GM18870 (cell line): Measurements from ENCODE around the gene DAB1.
"Not testable (repeated sequence)": the region's sequence is repeated elsewhere in the genome, so short reads cannot be mapped to it uniquely, and the experiment has no call there.

Experiments
- ATAC-seq: cut with Tn5 transposase; IDR thresholded peaks from one replicate; pipeline ENCODE4 v1.9.1; 2021; ENCODE audit warnings: moderate library complexity; ENCODE audit not compliant: unreplicated experiment

DAB1 gene

DNA sequence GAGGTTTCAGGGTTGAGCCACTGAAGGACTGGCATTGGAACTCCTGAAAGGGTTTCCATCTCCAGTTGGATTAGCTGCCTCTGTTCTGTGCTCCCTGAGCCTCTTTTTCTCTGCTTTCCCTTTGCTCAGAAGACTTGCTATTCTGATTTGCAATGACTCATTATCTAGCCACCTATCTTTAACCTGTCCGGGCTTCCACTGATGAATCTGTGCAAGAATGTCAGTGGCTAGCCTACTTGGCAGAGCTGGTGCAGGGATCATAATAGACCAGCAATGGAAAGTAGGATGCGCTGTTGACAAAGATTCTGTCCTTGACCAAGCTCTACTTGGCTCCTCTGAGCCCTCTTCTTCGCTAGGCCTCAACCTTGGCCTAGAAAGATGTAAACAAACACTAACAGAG is 336.2 kb downstream of the DAB1 start:
- ATAC-seq = not testable (repeated sequence)

DNA sequence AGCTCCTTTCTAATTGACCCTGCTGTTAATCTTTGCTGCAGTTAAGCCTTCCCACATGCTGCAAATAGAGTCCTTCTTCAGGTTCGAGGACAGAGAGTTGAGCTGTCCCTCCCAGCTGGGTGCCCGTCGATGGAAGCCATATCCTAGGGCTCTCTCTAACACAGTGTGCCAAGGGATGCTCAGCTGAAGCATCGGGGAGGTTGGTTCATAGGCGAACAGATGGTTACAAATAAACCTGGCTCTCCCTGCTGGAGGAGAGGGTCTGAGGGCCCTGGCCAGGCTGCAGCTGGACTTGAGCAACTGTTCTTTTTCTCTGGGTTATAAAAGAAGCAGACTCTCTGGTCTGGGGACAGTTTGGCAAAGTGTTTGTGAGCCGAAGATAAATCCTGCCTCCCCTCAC is 337.7 kb downstream of the DAB1 start:
- no peak for ATAC-seq

DNA sequence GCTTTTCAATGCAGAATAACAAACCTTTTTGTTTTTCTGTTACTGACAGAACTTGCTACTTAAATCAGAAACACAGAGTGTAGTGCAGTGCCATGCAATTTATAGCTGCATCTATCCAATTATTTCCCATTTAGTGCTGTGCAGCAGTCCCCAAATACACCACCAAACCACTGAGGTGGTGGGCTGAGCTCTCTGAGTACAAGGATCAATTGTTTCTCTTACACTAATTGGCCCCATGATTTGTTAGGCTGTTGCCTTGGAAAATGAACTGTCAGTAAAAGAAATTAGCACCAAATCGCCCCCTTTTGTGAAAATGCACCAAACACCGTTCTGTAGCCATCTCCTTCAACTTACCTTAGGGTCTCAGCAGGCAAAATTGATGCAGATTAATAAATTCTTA is 339.2 kb downstream of the DAB1 start:
- no peak for ATAC-seq

DNA sequence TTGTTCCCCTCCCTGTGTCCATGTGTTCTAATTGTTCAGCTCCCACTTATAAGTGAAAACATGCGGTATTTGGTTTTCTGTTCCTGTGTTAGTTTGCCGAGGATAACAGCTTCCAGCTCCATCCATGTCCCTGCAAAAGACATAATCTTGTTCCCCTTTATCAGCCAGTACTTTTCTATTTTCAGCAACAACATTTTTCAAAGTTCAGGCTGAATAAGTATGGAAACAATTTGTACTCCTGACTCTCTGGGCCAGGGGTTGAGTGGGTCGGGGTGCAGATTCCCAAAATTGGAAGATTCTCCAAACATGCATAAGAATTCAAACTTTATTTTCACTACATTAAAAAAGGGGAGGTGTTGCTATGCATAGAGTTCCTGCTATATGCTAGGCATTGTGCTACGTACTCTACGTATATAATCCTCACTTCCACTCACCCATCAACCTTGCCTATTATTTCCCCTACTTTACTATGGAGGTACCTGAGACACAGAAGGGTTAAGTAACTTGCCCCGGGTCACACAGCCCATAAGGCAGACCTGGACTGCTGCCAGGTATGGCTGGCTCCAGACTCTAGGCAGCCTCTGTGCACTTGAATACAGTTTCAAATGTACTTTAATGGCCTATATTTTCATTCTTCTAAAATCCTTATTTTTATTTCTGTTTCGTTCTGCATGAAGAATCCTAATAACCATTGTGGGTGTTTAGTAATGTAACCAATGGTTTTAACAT is 341.0 kb downstream of the DAB1 start:
- ATAC-seq = no peak

DNA sequence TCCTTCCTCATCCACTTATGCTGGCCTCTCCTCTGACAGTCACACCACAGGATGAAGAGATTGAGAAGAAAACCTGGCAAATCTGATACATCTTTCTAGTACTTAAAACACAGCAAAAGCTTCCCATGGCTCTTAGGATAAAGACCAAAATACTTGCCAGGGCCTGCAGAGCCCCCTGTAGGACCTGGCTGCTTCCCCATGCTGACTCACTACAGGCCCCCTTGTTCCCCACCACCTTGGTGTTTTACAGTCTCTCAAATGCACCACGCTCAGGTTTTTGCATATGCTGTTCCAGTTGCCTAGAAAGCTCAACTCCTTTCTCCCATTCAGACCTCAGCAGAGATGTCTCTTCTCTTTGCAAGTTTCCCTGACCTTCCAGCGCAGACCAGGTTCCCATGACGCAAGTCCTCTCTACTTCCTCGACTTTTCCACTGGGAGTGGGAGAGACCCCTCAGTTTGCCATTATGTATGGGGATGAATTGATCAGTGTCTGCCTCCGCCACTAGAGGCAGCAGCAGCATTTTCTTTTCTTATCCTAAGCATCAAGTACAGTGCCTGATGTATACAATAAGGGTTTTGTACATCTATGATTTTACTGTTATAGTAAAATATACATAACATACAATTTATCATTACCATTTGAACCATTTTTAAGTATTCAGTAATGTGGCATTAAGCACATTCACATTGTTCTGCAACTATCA is 344.3 kb downstream of the DAB1 start:
- no peak for ATAC-seq

DNA sequence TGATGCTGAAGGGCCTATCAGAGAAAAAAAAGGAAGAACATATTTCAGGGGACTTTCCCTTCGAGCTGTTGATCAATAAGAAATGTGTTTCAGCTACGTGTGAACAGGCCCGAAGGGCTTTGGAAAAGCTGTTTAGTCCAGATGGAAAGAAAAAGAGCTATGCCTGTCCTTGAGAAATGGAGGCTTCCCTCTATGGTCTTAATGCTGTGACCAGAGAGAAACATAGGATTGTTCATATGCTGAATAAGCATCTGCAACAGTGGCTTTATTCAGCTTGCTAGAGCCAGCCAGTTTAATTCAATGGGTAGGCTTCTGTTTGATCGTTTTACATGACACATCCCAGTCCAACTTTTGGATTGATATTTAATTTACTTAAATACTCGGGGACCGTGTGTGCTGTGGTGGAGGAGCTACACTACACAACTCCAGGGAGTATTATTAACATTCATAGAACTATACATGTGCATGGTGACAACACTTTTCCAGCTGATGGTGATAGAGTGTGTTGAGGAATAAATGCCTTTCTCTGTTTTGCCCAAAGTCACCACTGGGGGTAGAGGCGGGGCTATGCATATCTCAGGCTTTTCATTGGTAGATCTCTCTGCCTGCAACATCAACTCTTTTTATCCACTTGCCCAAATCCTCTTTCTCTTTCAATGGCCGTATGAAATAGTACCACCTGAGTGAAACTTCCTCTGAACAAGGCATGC is 351.3 kb downstream of the DAB1 start:
- no peak for ATAC-seq

DNA sequence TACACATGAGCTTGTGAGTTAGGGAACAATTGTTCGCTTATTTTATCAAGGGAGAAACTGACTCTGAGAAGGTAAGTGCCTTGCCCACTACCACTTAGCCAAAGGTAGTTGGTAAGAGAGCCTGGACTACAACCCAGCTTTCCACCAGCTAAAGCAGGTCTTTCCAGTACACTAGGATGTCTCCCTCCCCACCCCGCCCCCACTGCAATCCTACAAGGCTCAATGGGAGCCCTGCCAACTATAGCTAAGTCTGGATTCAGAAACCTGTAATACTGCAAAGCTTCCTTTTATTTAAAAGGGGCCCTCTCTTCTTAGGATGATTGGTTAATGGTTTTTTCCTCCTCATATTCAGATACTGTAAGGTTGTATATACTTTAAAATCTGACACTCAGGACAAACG is 356.0 kb downstream of the DAB1 start:
- no peak for ATAC-seq

DNA sequence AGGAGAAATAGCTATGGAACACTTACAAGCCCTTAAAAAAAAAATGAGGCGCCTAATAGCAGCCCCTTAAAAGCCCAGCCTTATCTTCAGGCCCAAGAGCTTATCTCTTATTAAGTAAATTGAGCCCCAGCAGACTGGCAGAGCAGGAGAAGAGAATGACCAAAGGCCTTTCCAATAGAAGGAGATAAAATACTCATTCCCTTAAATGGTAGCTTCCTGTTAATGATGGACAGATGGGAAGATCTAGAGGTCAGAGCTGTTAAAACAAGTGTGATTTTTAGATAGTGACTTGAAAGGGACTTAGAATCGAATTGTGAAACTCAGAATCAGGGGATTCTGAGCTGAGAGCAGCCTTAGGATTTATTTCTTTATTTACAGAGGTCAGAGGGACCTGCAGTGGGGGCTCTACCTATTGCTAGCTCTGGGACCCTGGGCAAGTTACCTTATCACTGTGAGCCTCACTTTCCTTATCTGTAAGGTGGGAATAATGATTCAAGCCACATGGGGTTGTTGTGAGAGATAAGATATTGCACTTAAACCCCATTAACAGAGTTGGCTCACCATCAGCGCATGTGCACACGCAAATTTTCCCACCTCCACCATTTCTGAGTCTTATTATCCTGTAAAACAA is 356.8 kb downstream of the DAB1 start:
- no peak for ATAC-seq

DNA sequence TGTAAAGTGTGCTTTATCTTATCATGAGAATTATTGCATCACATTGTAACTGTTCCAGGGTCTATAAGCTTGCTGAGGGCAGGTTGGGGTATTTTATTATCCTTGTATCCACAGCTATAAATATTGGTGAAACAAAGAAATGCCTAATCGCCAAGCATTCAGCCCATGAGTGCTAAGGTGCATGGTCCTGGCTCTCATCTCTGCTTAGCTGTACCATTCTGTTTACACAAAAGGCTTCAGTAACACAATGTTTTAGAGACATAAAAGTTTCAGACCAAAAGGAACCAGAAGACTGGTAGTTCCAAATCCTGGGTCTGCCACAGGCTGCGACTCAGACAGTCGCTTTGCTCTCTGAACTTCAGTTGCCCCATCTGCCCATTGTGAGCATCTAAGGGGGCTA is 358.4 kb downstream of the DAB1 start:
- ATAC-seq = no peak

DNA sequence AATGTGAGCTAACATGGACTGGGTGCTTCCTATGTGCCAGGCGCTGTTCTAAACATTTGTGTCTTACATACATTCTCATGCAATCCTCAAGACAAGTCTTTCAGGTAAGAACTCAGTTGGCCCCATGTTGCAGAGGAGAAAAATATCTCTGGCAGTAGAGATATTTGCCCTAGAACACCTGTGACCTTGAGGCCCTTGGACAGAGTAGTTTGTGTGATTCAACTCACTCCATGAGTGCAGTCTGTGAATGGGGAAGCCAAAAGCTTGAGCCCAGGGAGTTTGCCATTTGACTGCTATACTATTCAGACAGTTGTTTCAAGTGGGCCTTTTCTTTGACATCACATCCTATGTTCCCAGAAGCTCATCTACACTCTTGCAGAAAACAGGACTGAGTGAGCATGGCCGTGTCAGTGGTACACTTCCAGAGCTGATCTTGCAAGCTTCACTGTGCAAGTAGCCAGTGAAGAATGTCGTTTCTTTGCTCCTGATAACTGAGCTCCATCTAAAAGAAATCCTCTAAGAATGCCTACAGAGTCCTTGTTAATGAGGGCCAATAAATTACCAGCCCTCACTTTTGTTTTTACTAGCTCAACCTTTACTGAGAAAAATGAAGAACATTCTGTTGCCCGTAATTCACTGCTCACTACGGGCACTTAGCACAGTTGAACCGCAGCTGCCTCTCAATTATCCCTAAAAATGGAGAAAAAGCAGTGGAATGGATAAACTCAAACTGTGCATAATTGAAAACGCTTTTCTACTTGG is 359.3 kb downstream of the DAB1 start:
- no peak for ATAC-seq

DNA sequence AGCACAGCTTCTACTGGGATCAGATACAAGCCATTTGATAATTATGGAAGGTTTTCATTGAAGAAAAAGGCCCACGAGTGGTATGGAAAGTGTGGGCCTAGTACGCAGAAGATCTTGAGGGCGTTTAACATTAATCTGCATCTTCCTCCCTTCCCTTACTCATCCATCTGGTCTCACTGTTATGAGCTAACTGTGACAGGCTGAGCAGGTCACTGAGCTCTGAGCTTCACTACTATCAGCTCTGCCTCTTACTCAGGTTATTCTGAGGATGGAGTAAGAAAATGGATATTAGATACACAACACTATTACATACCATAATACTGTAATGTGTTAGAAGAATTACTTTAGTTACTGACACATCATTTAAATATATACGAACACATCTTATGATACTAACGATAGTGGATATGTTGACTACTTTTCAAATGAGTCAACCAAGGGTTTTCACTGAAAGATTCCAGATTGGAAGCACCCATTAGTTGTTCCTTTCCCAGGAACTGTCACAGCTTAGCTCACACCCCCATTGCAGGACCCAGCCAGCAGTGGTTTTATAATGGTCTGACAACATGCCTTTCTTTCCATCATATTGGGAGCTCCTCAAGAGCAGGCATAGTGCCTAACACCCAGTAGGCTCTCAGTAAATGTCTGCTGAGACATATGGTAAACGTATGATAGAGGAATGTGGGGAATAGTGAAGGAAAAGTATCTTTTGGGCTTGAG is 360.3 kb downstream of the DAB1 start:
- no peak for ATAC-seq

DNA sequence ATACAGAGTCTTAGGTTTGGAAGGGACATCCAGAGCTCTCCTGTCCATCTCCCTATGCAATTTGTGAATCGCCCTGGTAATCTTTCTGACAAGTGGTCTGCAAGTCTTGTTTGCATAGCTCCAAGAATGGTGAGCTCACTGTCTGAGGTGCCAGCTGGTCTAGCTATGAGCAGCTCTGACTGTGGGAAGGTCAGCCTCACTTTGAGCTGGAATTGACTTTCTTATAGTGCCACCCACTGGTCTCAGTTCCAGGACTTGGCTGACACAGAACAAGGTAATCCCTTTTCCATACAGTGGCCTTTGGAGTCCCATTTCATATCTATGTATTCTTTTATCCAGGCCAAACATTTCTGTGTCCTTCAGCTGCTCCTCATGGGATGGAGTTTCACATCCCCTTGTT is 362.5 kb downstream of the DAB1 start:
- no peak for ATAC-seq

DNA sequence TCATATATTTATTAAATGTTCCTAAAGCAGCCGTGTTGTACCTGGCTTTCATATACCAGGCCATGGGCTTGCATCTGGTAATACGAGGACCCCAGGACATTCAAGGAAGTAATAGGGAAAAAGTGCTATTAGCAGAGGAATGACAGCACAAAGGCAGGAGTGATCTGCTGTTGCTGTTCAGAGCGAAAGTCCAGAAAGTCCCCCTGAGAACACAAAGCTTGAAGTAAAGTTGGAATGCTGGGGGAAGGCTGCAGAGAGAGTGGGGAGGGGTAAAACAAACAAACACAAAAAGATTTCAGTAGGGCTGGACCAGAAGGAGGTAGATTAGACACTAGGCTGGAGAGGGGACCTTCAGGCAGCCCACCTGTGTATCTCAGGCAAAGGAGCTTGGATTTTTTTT is 363.4 kb downstream of the DAB1 start:
- ATAC-seq = no peak

DNA sequence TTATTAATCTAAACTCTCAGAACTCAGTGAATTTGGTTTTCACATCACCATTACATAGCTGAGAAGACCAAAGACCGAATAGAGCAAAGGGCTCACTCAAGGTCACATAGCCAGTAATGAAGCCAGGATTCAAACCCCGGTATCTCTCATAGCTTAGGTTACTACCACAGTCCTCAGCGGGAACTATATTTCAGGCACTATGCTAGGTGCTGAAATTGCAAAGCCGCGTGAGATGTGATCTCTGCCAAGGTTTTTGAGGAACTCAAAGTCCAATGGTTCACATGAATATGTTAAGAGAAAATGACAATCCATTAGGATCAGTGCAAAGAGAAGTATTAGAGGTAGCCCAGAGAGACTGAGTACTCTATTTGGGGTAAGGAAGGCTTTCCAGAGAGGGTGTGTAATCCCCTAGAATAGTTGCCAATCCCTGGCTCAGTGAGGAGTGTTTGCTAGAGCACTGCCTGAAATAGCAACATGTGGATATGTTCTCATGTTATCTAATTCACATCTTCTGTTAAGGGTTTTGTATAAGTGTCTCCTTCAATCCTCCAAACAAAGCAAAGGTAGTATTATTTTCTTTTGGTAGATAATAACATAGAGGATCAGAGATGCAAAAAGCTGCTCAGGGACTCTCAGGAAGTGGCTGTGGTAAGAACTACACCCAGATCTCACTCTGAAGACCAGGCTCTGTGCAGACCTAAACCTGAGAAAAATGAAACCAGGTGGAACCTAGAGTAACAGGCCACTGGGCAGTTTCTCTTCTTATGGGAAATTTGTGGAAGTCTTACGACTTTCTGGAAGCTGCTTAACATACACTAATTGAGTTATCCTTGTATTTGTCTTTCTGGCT is 365.0 kb downstream of the DAB1 start:
- ATAC-seq = no peak

DNA sequence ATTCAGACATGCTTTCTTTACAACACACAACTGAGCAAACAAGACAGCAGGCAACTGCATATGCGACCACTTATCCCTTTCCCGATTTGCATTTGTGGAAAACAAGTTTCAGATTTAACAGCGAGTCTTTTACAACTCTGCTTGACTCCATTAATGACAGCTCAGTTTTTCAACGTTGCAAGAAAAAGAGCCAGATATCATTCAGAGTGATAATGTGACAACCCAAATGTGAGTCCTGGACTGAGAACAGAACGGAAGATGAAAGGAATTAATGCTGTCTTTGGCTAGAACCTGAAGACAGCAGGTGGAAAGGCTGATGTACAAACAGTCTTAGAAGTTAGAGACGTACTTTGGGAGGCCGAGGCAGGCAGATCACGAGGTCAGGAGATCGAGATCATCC is 375.0 kb downstream of the DAB1 start:
- no peak for ATAC-seq

DNA sequence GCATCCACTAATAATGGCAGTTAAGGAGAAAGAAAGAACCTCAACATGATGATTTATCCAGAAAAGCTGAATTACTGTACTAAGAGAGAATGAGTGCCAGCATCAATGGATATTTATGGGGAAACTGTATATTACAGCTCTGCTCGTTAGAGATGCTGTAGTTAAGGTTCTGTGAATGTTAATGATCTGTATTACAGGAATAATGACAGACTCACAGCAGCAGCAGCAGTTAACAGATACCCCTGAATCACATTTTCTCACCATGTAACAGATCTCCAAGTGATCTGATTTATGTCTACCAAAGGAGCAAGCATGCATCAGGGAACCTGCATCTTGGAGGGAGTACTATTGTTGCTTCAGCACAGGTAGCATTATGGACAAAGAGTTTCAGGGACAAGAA is 377.4 kb downstream of the DAB1 start:
- no peak for ATAC-seq

DNA sequence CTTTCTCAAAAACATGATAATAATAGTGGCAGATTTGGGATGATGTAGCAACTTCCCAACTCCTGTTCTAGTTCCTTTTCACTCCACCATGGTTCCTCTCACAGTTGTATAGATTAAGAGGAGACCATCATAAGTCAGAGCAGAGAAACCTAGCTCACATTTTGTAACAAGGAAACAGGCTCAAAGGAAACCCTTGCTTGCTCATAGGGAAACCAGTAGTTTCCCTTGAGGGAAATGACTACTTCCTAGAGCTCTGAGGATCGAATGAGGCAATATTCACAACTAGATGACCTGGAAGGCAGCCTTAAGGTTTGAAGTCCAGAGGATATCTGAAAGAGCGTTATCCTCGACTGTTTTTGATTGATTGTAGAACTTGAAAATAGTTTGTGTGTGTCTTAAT is 382.0 kb downstream of the DAB1 start:
- no peak for ATAC-seq

DNA sequence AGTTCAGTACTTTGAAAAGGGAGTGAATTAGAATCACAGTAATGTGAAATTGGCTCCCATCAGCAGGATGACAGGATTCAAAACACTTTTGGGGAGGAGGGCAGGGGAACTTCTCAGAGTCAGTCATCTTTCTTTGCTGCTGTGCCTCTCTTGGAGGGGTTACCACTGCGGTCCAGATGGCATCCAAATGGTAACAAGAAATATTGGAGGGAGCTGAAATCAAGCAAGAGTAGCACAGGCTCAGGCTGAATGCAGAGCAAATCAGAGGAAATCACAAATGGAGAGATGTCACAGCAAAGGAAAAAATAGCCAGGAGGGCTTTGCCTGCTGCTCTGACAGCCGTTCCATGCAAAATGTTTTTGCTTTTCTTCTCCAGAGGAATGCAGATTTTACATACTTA is 383.0 kb downstream of the DAB1 start:
- no peak for ATAC-seq
